Kidney epithelial cell (primary cell): Measurements from ENCODE around the gene GLIS2. TPM values are rescaled to one million over a fixed set of nuclear protein-coding genes. Genes with fewer than 3 reads are reported as not detected.

ENCODE experiments used
- DNase-seq: peaks from one replicate; pipeline ENCODE4 v3.0.0-alpha.2; 2010; ENCODE audit warnings: low read depth
- H3K27me3 ChIP-seq: 2 replicates; pipeline ENCODE4 v1.6.0; 2011; ENCODE audit warnings: low read length; ENCODE audit not compliant: control insufficient read depth, insufficient read depth
- H3K36me3 ChIP-seq: 2 replicates; pipeline ENCODE4 v1.5.1; 2011; ENCODE audit warnings: low read length; ENCODE audit not compliant: control insufficient read depth, insufficient read depth
- H3K4me3 ChIP-seq: 2 replicates; pipeline ENCODE4 v1.5.1; 2011; ENCODE audit warnings: low read depth, mild to moderate bottlenecking, control low read depth, low read length
- CTCF ChIP-seq: IDR thresholded peaks from 2 replicates; pipeline ENCODE4 v1.5.1; 2011; ENCODE audit warnings: mild to moderate bottlenecking, moderate library complexity, low read length, control low read depth, inconsistent platforms; ENCODE audit not compliant: insufficient read depth, poor library complexity, severe bottlenecking
- total RNA-seq: library from RNA; depleted of rRNA; stranded (reverse); fragments of >200 nt; gene quantifications from 2 replicates; pipeline ENCODE4 v1.2.3, GENCODE V29; 2015

The GLIS2 gene
- total RNA-seq, 1 donor from 2014 or later = 11.5 TPM

GRCh38 chr16:4365014-4365406 lies 49.1 kb downstream of the GLIS2 start:
- Histone ChIP-seq H3K36me3 (peaks cover 1% of the 10 kb centered on the region), H3K27me3 (no peaks in the 10 kb centered on the region), H3K4me3 (no peak overlapping the region)
- no peak for DNase-seq
- TF ChIP-seq CTCF = no peak

GRCh38 chr16:4365615-4366014 lies 49.7 kb downstream of the GLIS2 start:
- TF ChIP-seq CTCF = no peak
- DNase-seq = no peak
- H3K36me3 ChIP-seq = peaks cover 1% of the 10 kb centered on the region
- H3K4me3 ChIP-seq = no peak overlapping the region
- no peaks in the 10 kb centered on the region for H3K27me3 ChIP-seq

- TF ChIP-seq CTCF = no peak
- DNase-seq = no peak
- Histone ChIP-seq H3K27me3 (no peaks in the 10 kb centered on the region), H3K4me3 (no peak overlapping the region), H3K36me3 (peaks cover 1% of the 10 kb centered on the region)
Observed at GRCh38 chr16:4366016-4366415, 50.1 kb downstream of the GLIS2 start.

GRCh38 chr16:4367393-4367856 lies 51.6 kb downstream of the GLIS2 start:
- no peaks in the 10 kb centered on the region for H3K36me3 ChIP-seq
- H3K27me3 ChIP-seq = no peaks in the 10 kb centered on the region
- H3K4me3 ChIP-seq = no peak overlapping the region
- no peak for DNase-seq
- TF ChIP-seq CTCF = no peak

GRCh38 chr16:4369007-4369733 lies 53.3 kb downstream of the GLIS2 start:
- DNase-seq = no peak
- no peak for TF ChIP-seq CTCF
- Histone ChIP-seq H3K36me3 (no peaks in the 10 kb centered on the region), H3K4me3 (no peak overlapping the region), H3K27me3 (no peaks in the 10 kb centered on the region)

- no peaks in the 10 kb centered on the region for H3K36me3 ChIP-seq
- H3K27me3 ChIP-seq = no peaks in the 10 kb centered on the region
- no peak for DNase-seq
- TF ChIP-seq CTCF = no peak
- H3K4me3 ChIP-seq = no peak overlapping the region
Observed at GRCh38 chr16:4370151-4370550, 54.3 kb downstream of the GLIS2 start.
